HG03039 (cell line): Measurements from ENCODE around the gene SCN1B.

Experiments
- ATAC-seq: cut with Tn5 transposase; IDR thresholded peaks from one replicate; pipeline ENCODE4 v1.9.1; 2021; ENCODE audit warnings: mild to moderate bottlenecking, moderate library complexity; ENCODE audit not compliant: unreplicated experiment

The SCN1B gene

DNA sequence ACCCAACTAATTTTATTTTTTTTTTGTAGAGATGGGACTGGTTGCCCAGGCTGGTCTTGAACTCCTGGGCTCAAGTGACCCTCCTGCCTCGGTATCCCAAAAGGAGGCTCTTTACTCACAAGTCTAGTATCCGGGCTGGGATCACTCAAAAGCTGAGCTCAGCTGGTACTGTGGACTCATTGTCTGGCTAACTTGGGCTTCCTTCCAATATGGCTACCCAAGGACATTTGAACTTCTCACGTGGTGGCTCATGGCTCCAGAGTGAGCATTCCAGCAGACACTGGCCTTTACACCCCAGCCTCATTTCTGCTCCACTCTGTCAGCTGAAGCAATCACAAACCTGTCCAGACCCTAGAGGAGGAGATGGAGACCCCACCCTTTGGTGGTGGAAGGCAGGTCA, 40.2 kb downstream of the SCN1B start:
- ATAC-seq = no peak

DNA sequence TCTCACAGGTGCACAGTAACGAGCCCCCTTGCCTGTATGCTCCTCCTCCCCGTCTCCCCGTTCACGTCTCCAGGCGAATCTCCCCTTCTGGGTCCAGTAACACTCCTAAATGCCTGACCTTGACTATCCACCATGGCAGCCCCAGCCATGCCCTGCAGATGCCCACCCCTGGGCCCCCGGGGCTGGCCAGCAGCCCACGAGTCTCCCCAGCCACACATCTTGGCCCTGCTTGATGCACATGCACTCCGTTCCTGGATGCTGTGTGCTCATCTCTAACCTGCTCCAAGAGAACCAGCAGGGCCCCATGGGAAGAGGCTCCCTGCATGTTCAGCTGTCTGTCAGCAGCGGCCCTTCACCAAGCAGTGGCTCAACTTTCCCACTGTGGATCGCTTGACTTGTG, 43.2 kb downstream of the SCN1B start:
- ATAC-seq = no peak

DNA sequence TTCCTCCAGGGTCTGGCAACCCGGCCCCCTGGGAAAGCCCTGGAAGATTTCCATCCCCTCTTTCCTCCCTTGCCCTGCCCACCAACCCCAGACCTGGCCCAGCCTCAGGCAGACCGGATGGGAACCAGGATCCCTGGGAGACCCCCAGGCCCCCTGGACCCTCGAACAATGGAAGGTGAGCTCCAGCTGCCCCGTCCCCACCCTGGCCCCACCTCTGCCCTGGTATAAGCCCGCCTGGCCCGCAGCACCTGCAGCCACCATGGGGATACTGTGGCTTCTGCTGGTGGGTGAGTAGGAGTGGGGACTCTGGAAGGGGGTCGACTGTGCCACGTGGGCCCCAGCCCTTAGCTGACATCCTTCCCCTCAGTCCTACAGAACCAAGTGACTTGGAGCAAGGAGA, 43.7 kb downstream of the SCN1B start:
- ATAC-seq = no peak

DNA sequence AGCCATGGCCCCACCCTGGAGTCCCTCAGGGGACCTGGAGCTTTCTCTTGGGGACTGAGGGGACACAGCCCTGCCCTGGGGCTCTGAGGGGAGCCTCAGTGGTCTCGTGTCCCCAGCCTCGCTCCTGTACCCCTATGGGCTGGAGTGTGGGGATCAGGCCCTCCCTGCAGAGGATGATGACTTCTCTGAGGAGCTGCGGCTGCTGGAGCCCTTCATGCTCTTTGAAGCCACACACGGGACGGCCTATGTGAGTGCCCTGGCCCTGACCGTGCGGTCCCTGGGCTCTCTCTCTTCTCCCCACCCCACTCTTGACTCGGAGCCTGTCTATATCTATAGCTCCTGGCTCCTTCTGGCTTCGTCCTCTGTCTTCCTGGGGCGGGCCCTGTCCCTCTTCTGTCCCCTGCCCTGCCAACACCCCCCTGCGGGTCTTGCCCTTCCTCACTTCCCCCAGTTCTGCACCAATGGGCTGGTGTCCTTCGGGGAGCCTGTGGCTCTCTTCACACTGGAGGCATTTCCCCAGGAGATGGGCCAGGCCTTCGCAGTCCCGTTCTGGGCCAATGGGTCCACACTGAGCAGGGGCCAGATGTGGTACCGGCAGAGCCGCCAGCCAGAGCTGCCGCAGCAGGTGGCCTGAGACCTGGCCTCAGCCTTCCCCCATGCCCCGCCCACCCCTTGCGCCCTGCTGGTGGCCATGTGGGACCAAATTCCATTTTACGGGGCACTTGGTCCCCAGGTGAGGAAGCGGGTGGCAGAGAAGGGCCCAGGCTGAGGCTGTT, 44.3 kb downstream of the SCN1B start:
- no peak for ATAC-seq

DNA sequence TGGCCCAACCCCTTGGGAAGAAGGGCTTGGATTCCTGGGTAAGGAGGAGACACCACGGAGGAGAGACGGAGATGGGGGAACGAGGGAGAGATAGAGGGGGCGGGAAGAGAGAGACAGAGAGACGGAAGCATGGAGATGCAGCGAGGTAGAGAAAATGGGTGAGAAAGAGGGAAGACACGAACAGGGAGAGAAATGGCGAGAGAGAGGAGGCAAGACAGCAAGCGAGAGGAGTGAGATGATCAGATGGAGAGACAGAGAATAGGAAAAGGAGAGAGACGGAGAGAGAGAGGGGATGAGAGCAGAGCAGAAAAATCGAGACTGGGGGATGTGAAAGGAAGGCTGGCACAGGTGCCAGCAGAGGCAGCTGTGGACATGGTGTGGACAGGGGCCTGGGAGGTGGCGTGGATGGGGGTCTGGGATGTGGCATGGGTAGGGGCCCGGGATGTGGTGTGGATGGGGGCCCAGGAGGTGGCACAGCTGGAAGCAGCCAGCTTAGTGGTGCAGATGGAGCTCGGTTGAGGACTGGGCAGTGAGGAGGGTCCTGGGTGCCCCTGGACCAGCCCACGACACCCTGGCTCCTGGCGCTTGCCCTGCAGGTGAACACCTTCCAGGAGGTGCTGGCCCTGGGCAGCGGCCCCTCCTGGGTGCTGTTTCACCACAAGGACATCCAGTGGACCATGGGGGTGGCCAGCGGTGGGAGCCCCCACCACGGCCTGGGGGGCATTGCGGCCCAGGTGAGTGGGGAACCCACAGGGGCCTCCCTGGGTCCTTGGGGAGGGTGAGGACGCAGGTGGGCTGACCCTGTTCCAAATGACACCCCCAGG, 45.1 kb downstream of the SCN1B start:
- no peak for ATAC-seq

DNA sequence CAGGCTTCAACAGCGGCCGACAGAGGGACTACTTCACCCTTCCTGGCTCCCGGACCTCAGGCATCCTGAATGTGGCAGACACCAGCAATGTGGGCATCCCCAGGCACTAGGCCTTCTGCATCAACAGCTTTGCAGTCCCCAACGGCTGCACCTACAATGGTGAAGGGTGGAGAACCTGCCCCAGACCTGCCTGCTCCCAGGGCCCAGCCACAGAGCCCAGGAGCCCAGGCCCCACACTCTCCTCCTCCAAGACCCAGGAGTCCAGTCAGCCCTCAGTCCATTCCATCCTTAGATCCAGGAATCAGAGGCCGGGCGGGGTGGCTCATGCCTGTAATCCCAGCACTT, 45.7 kb downstream of the SCN1B start:
- ATAC-seq = no peak

DNA sequence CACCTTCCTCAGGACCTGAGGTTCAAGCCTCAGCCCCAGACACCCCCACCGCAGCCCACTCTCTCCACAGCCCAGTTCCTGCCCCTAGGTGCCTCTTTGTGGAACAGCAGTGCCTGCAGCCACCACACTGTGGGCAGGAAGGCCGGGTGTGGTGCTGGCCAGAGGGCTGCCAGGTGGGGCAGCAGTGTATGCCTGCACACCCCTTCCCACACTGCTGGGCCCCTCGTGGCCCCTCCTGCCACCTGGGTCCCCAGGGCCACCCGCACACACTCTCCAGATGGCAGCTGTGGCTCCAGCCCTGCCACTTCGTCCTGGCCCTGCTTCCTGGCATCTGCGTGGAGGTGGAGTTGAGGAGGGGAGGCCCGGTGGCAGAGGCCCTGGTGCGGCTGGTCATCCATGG, 46.4 kb downstream of the SCN1B start:
- no peak for ATAC-seq

DNA sequence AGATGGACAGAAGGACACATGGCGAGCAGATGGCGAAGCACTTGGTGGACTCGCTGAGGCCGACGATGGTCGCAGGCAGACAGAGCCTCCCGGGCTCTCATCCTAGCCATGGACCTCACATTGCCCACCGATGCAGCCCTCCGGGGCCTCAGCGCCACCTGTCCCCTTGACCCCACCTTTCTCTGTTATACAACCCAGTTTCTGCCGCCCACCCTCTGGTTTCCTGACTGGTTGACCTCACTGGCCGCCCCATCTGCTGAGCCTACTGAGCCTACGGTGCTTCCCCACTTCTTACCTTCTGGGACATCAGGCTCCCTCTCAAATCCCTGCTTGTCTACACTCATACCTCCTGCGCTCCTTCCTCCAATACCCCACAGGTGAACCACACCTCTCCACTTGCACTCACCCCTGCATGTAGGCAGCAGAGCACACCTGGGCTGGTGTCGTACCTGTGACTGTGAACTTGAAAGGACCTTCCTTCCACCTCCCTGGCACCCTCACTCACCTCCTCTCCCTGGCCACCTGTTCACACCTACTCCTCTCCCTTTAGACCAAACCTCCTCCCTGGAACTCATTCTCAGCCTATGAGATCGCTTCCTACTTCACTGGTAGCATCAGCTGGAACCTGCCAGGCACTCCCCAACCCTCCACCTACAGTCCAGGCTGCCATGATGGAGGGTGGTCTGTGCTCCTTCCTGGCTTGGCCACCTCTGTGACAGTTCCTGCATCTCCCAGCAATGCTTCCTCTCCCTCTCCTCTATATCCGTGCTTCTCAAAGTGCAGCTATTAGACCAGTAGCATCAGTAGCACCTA, 47.3 kb downstream of the SCN1B start:
- no peak for ATAC-seq

DNA sequence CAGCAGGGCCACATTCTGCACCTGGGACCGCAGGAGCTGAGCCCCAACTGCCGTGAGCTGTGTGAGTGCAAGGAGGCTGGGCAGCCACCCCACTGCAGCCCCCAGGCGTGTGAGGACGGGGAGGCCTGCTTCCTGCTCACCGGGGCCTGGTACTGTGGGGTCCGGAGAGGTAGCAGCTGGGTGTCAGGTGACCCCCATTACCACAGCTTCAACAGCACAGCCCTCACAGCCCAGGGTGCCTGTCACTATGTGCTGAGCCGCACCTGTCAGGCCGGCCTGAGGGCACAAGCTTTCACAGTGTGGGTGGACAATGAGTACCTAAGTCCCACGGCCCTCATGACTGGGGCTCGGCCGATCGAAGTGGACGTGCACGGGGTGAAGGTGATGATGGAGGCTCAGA, 49.6 kb downstream of the SCN1B start:
- no peak for ATAC-seq

DNA sequence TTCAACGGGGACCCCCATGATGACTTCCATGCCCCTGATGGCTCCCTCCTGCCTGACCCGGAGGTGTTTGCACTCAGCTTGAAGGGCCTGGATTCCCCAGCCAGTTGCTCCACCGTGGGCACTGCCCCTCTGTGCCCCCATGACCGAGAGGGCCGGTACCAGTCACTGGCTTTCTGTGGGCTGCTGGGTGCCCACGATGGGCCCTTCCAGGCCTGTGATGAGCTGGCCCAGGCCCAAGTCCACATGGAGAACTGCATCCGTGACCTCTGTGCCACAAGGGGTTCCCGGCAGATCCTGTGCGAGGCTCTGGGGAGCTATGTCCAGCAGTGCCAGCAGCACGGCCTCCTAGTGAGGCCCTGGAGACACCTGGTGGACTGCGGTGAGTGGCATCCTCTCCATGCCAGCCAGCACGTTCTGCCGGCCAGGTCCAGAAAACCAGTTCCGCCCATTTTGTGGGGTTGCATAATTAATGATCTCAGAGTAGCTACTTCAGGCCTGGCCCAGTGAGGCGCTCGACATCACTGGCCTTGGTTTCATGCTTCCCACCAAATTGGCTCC, 50.4 kb downstream of the SCN1B start:
- no peak for ATAC-seq

DNA sequence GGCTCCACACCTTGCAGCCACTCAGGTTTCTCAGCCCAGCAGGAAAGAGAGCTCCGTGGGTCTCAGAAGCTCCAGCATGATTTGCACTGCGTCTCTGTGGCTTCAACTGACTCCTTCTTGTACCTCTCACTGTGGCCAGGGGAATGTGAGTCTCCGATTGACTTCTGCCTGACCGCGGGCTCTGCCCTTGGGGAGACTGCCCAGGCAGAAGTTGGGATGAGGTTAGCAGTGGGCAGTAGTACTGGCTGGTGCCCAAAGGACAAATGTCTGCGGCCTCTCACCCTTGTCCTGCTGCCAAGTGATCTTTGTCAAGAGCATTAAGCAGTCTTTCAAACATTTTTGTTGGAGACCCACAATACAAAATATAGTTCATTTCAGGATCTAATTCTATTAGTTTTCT, 50.9 kb downstream of the SCN1B start:
- no peak for ATAC-seq

DNA sequence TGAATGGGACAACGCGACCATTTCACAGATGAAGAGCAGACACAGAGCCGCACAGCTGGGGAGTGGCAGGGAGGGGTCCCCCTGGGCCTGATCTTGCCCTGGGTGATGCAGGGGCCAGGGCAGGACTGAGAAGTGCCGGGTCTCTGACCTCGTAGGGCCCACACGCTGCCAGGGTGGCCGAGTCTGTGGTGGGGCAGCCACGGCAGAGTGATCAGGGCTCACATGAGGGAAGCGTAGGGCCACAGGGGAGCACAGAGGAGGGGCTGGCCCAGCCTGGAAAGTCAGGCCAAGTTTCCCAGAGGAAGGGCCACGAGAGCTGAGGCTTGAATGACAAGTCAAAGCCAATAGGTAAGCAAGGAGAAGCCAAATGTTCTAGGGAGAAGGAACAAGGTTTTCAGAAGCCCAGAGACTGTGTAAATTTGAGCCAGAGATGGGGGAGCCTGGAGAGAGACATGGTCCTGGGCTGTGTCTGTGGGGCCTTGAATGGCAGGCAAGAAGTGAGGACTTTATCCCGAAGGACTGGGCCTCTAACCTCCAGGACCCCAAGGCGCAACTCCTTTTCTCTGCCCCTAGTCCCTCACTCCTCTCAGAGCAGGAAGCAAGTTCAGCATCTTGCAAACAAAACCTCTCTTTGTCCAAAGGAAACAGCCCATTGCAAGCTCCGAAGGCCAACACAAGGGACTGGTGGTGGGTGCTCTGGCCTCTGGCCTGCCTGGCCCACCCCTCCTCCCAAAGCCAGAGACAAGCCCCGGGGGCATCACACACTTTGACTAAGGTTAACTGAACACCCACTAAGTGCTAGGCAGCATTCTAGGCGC, 53.6 kb downstream of the SCN1B start:
- no peak for ATAC-seq

DNA sequence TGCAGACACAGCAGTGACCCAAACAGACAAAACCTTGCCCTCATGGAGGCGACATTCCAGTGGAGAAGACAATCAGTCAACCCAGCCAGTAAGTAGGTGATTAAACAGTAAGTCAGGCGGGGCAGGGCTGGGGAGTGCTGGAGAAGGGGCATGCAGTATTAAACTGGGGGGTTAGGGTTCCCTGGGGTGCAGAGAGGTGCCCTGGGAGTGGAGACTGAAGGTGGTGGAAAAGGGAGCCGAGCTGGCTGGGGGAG, 54.2 kb downstream of the SCN1B start:
- no peak for ATAC-seq

DNA sequence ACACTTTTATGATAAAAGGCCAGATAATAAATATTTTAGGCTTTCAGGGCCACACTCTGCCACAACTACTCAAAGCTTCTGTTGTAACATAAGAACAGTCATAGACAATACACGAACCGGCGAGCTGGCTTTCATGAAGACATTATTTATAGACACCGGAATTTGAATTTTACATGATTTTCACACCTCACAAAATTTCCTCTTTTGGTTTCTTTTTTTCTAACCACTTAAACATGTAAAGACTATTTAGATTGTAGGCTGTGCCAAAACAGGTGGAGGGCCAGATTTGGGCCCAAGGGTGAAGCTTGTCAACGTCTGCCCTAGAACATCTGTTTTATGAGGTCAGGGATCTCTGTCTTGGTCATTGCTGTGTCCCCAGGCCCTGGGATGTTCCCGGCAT, 55.7 kb downstream of the SCN1B start:
- no peak for ATAC-seq

DNA sequence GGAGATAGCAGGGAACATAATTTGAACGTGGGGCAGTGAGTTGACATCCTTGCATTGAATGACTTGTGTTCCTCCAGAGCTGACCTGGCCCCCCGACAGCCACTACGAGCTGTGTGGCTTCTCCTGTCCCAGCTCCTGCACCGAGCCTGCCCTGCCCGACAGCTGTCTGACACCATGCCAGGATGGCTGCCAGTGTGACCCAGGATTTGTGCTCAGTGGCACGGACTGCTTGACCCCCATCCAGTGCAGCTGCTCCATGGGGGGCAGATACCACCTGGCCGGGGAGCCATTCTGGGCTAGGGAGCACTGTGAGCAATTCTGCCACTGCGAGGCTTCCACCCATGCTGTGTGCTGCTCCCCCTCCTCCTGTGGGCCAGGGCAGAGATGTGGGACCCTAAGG, 56.2 kb downstream of the SCN1B start:
- no peak for ATAC-seq

DNA sequence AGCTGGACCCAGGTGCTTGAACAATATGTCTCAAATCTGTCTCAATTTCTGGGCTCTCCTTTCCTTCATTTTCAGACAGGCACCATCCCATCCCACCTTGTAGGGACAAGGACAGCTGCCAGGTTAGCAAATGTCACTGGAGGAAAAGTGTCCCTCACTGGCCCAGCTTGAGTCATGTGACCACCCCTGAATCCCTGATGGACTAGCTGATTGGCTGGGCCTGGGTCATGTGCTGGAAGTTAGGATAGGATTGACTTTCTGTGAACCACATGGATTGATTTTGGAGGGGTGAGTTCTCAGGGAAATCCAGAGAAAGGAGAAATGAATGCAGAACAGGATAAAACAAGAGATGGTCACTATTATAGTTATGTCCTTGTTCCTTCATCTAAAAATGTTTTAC, 57.1 kb downstream of the SCN1B start:
- no peak for ATAC-seq

DNA sequence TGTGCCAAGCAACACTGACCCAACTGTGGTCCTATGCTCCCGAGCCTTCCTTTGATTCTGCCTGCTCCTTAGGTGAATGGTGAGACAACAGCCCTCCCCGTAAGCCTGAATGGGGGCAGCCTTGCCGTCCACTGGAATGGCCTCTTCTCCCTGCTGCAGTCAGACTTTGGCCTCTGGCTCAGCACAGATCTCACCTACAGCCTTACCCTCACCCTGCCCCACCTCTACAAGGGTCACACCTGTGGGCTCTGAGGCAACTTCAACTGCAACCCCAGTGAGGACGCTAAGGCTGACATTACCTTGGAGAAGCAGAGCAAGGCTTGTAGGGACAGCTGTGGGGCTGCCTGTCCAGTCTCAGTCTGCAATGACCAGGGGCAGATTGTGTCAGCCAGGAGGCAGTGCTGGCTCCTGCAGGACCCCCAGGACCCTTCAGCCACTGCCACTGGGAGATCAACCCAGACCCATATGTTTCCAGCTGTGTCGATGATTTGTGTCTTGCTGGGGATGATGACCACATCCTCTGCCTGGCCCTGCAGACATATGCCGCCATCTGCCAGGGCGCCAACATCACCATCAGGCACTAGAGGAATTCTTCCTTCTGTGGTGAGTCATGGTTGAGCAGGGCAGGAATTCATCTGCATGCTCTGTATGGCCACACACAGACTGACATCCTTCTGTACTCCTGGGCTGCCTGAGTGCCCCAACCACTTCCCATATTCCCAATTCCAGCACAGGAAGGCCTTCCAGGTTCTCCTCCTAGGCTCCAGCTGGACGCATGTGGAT, 58.1 kb downstream of the SCN1B start:
- ATAC-seq = no peak

DNA sequence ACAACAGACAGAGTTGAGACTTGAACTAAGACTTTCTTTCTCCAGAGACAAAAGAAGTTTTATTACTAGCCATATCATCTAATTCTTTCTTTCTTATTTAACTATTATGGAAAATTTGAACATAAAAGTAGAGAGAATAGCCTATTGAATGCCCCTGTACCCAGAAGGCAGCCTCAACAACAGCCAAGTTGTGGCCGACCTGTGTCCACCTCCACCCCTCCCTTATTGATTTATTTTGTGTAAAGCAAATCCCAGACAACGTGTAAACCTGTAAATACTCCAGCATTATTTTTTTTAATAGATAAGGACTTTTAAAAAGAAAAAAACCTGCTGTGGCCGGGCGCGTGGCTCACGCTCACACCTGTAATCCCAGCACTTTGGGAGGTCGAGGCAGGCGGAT, 59.3 kb downstream of the SCN1B start:
- ATAC-seq = no peak
